Colonic mucosa (tissue), 4 donors: Measurements from ENCODE around the gene STARD10. TPM values are rescaled to one million over a fixed set of nuclear protein-coding genes. Genes with fewer than 3 reads are reported as not detected.

Experiments used
- DNase-seq: peaks from one replicate; pipeline ENCODE4 v3.0.0-alpha.2; 2020
- H3K27ac ChIP-seq: fragments of 200-600 bp; one replicate; pipeline ENCODE4 v1.8.0; 2021
- H3K27me3 ChIP-seq: fragments of 200-600 bp; one replicate; pipeline ENCODE4 v1.8.0; 2021
- H3K36me3 ChIP-seq: fragments of 200-600 bp; one replicate; pipeline ENCODE4 v1.8.0; 2021
- H3K4me1 ChIP-seq: fragments of 200-600 bp; one replicate; pipeline ENCODE4 v1.8.0; 2021; ENCODE audit warnings: mild to moderate bottlenecking
- H3K4me3 ChIP-seq: fragments of 200-600 bp; one replicate; pipeline ENCODE4 v1.8.0; 2021
- H3K9ac ChIP-seq, 2 donors: one replicate each; pipeline ENCODE4 v1.7.0; 2013; ENCODE audit warnings: control low read depth in 2 of 2, low read depth in 2 of 2, low read length in 2 of 2
- H3K9me3 ChIP-seq: fragments of 200-600 bp; one replicate; pipeline ENCODE4 v1.8.0; 2021
- intact Hi-C: fragments of 100-400 bp; cut with DNase I; formaldehyde crosslinking; loops from one replicate; pipeline ENCODE4 v1.14.1; 2022
- total RNA-seq, 2 donors: library from RNA; stranded (reverse); fragmentation: NEBNext Ultra II Directional in 1 of 2; extraction: Animal tissue kit (Norgen Biotek cat#: 25700) in 1 of 2; gene quantifications; one replicate each; pipeline ENCODE4 v1.2.1, GENCODE V29; 2021
- TF ChIP-seq, protein P1 (sequence below): fragments of 200-600 bp; IDR thresholded peaks from one replicate; pipeline ENCODE4 v1.8.0; 2022; ENCODE audit warnings: antibody characterized with exemption, mild to moderate bottlenecking
- donor health status: healthy.
- donor health status: DM: no; HTN: no; CAD: no.
- donor health status: DM: no; HTN: no; CAD: no.

Gene STARD10
- total RNA-seq, 2 donors from 2014 or later: 519 to 905 TPM

- intact Hi-C loops: loop anchor here (2.0 to 5.0 kb wide), 2 partner anchors 69 to 453 kb away; no protein-coding TSS in a partner anchor
- TF ChIP-seq, protein P1, sequence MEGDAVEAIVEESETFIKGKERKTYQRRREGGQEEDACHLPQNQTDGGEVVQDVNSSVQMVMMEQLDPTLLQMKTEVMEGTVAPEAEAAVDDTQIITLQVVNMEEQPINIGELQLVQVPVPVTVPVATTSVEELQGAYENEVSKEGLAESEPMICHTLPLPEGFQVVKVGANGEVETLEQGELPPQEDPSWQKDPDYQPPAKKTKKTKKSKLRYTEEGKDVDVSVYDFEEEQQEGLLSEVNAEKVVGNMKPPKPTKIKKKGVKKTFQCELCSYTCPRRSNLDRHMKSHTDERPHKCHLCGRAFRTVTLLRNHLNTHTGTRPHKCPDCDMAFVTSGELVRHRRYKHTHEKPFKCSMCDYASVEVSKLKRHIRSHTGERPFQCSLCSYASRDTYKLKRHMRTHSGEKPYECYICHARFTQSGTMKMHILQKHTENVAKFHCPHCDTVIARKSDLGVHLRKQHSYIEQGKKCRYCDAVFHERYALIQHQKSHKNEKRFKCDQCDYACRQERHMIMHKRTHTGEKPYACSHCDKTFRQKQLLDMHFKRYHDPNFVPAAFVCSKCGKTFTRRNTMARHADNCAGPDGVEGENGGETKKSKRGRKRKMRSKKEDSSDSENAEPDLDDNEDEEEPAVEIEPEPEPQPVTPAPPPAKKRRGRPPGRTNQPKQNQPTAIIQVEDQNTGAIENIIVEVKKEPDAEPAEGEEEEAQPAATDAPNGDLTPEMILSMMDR: no peak
- Histone ChIP-seq H3K27ac (no peak overlapping the region), H3K4me3 (no peak overlapping the region), H3K4me1 (peaks cover 23% of the 10 kb centered on the region), H3K36me3 (no peaks in the 10 kb centered on the region), H3K9me3 (no peaks in the 10 kb centered on the region), H3K27me3 (no peaks in the 10 kb centered on the region), H3K9ac (peak overlapping the region in 1 of 2 donors; percentile 4)
- no peak for DNase-seq
Measured at GRCh38 chr11:72724021-72724551, 69.8 kb downstream of the STARD10 start.

DNA sequence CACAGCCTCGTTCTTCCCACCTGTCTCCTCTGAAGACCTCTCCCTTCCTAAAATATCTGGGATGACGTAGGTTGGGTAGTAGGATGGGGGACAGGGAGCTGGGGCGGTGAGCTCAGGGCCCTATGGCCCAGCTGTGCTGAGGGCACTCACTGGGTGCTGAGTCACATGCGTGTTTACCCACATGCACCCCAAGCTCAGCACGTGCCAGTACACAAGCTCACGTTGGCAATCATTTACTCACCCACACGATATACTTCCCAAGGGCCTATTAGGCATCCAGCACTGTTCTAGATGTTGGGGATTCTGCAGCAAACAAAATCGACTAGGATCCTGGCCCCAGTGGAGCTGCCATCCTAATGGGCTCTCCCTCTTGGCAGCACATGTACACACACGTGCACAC is 70.3 kb downstream of the STARD10 start:
- Histone ChIP-seq H3K36me3 (no peaks in the 10 kb centered on the region), H3K9me3 (no peaks in the 10 kb centered on the region), H3K4me1 (peaks cover 23% of the 10 kb centered on the region), H3K27ac (no peak overlapping the region), H3K27me3 (no peaks in the 10 kb centered on the region), H3K4me3 (no peak overlapping the region), H3K9ac (peak overlapping the region in 1 of 2 donors; percentile 4)
- intact Hi-C loops: loop anchor here (5.0 kb wide), 1 partner anchor 454 kb away; no protein-coding TSS in a partner anchor
- no peak for DNase-seq
- TF ChIP-seq, protein P1: no peak

GRCh38 chr11:72722050-72722748 is 71.6 kb downstream of the STARD10 start:
- intact Hi-C loops: loop anchor here (5.0 kb wide), 1 partner anchor 455 kb away; no protein-coding TSS in a partner anchor
- peak overlapping the region; percentile 44 for H3K4me3 ChIP-seq
- TF ChIP-seq, protein P1: no peak
- DNase-seq: peak; percentile 93
- peak overlapping the region; percentile 88 to 91 for H3K9ac ChIP-seq
- H3K27ac ChIP-seq: peak overlapping the region; percentile 86
- no peaks in the 10 kb centered on the region for H3K36me3 ChIP-seq
- H3K27me3 ChIP-seq: no peaks in the 10 kb centered on the region
- peaks cover 23% of the 10 kb centered on the region for H3K4me1 ChIP-seq
- no peaks in the 10 kb centered on the region for H3K9me3 ChIP-seq

DNA sequence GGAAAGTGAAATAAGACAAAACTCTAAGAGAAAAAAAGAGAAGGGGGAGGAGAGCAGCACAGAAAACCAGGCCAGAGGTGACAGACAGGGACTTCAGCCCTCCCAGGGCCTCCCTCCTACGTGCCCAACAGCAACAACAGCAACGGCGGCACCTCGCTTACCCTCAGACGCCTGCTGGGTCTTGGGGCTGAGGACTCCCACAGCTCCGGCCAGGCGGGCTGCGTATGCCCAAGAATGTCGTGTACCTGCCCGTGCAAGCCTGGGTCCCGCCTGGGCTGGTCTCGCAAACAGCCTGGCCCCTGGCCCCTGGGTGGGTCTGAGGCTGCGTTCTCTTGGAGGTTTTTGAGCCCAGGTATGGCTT is 72.2 kb downstream of the STARD10 start:
- Histone ChIP-seq H3K9ac (peak overlapping the region; percentile 88 to 91), H3K27me3 (no peaks in the 10 kb centered on the region), H3K4me3 (peak overlapping the region; percentile 44), H3K9me3 (no peaks in the 10 kb centered on the region), H3K27ac (peak overlapping the region; percentile 86), H3K36me3 (no peaks in the 10 kb centered on the region), H3K4me1 (peaks cover 23% of the 10 kb centered on the region)
- intact Hi-C loops: loop anchor here (5.0 kb wide), 1 partner anchor 456 kb away; no protein-coding TSS in a partner anchor
- TF ChIP-seq, protein P1: no peak
- peak; percentile 62 for DNase-seq

DNA sequence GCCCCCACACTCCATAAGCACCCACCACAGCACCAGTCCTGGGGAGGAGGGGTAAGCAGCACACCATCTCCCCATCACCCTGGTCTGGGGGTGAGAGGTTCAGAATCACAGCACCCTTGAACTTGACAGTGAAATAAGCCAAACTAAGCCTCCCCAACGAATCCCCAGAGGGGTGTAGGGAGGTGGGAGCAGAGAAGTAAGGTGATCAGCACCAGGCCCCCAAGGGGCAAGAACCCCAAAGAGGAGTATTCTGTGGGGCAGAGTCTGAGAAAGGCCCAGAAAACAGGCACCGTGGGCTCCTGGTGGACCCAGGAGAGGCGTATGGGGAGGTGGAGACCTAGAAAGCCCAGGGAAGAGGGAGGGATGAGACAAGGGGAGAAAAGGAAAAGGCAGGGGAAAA is 72.6 kb downstream of the STARD10 start:
- DNase-seq: no peak
- H3K9ac ChIP-seq: peak overlapping the region; percentile 88 to 91
- TF ChIP-seq, protein P1: no peak
- H3K4me1 ChIP-seq: peaks cover 23% of the 10 kb centered on the region
- intact Hi-C loops: loop anchor here (5.0 kb wide), 1 partner anchor 456 kb away; no protein-coding TSS in a partner anchor
- H3K27me3 ChIP-seq: no peaks in the 10 kb centered on the region
- no peaks in the 10 kb centered on the region for H3K36me3 ChIP-seq
- H3K27ac ChIP-seq: peak overlapping the region; percentile 86
- H3K9me3 ChIP-seq: no peaks in the 10 kb centered on the region
- H3K4me3 ChIP-seq: peak overlapping the region; percentile 44
